Mucosa of gallbladder (tissue), 1 donor: ENCODE measurements around the gene SHISA9. TPM values are rescaled to one million over a fixed set of nuclear protein-coding genes. Genes with fewer than 3 reads are reported as not detected.
A peak's percentile ranks its signal among the peaks of the same experiment; 100 is the strongest.

Experiments
- DNase-seq: peaks from one replicate; pipeline ENCODE4 v3.0.0-alpha.2; 2020; ENCODE audit warnings: low spot score
- total RNA-seq: library from RNA; stranded (reverse); gene quantifications from one replicate; pipeline ENCODE4 v1.2.1, GENCODE V29; 2021
- donor health status: DM: no; HTN: no; CAD: no.

Gene SHISA9
- total RNA-seq, 1 donor from 2014 or later = 0.89 TPM

GRCh38 chr16:13021996-13022395, 120.6 kb downstream of the SHISA9 start:
- DNase-seq = no peak

- DNase-seq = no peak
These were observed 128.4 kb downstream of the SHISA9 start for GRCh38 chr16:13029786-13030185.

DNA sequence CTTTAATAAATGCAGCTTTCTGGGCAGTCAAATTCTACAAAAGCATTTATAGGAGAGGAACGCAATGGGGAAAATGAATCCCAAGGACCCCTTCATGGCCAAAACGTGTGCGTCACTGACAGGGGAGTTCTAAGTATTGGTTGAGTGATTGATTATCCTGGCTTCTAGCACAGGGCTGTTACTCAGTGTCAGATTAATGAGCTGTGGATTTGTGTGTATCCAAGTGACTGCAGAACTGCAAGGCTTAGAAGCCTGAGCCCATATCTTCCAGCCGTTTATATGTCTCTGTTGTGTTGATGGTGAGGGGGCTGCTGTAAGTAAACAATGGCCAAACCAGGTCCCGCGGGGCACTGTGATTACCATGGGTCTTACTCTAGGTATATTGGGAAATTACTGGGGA, 129.4 kb downstream of the SHISA9 start:
- no peak for DNase-seq

DNA sequence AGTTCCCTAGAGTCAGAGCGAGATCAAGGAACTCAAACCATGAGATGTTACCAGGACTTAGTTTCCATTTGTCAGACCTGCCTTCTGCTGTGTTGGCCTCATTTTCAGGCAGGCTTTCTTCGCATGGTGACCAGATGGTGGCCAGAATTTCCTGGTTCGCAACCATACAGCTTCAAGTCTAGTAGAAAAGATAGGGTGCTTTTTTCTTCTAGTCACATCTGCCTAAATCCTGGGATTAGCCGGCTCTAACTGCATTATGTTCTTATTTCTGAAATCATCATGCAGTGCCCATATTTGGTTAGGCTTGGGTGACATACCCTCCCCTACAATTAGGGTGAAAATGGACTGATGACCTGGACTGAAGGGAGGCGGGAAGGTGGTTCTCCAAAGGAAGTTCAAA, 131.5 kb downstream of the SHISA9 start:
- DNase-seq = no peak

- peak; percentile 51 for DNase-seq
These were observed 135.2 kb downstream of the SHISA9 start for GRCh38 chr16:13036600-13036999.

GRCh38 chr16:13038591-13038990, 137.2 kb downstream of the SHISA9 start:
- no peak for DNase-seq

GRCh38 chr16:13039526-13039925, 138.1 kb downstream of the SHISA9 start:
- DNase-seq = no peak

- no peak for DNase-seq
These were observed 139.8 kb downstream of the SHISA9 start for GRCh38 chr16:13041180-13041579.

DNA sequence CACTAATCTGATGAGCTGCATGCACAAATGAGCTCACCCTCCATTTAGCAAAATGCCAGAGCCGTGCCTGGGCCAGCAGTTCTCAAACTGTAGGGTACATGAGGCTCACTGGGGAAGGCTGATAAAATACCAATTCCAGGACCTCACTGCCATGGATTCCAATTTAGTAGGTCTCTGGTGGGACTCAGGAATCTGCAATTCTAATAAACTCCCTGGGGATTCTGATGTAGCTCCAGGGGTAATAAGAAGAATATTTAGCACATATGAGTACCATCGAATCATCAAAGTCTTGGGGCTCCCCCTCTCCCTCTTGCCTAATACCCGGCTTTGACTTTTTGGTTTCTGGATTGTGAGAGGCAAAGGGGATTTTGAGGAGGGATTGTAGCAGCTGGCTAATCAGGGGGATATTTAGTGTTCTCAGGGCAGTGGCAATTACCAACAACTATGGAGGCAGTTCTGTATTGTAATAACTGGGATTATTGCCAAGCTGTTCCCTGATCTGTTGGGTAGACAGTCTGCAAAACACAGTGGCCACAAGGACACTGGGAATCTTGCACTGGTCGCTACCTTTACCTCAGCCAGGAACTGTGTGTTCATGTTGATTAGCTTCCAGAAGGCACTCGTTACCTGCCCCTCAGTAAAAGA, 140.4 kb downstream of the SHISA9 start:
- no peak for DNase-seq

DNA sequence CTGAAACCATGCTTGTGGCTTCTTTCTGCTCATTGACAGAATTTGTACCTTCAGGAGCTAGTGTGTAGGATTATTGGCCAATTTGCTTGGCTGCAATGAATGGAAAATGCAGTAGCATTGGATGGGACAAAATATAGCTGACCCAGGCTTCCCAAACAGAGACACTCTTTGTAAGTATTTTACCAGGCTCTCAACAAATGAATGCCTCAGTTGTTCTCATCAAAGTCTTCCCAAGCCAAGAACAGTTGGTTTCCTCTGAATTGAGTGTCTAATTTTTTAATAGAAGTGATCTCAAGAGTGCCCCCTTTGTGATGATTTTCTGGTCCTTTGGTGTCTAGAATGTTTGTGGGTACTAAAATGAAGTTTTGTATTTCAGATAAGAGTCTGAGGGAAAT, 140.9 kb downstream of the SHISA9 start:
- no peak for DNase-seq

- no peak for DNase-seq
These were observed 144.8 kb downstream of the SHISA9 start for GRCh38 chr16:13046061-13046821.

GRCh38 chr16:13047276-13047675, 145.9 kb downstream of the SHISA9 start:
- no peak for DNase-seq

- DNase-seq = no peak
These were observed 148.3 kb downstream of the SHISA9 start for GRCh38 chr16:13049688-13050087.

GRCh38 chr16:13052431-13052830, 151.0 kb downstream of the SHISA9 start:
- no peak for DNase-seq

- DNase-seq = no peak
These were observed 154.1 kb downstream of the SHISA9 start for GRCh38 chr16:13055480-13055879.

GRCh38 chr16:13056607-13057006, 155.2 kb downstream of the SHISA9 start:
- DNase-seq = no peak

- no peak for DNase-seq
These were observed 159.5 kb downstream of the SHISA9 start for GRCh38 chr16:13060932-13061331.

DNA sequence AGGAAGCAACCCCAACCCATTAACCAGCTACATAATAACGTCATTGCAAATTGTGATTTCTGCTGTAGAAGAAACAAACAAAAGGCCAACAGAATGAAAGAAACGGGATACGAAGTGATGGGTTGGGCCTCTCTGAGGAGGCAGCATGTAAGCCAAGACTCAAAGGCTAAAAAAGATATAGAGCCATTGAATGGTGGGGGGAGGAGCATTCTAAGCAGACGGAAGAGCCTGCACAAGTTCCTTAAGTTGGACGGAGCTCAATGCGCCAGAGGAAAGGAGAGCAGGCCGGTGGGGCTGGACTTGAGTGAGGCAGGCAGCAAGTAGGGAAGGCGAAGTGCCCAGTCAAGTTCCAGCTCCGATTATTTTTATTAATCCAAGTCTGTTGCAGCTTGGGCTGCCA, 160.3 kb downstream of the SHISA9 start:
- no peak for DNase-seq

GRCh38 chr16:13062219-13062618, 160.8 kb downstream of the SHISA9 start:
- DNase-seq = no peak

GRCh38 chr16:13063457-13063856, 162.1 kb downstream of the SHISA9 start:
- DNase-seq = no peak

GRCh38 chr16:13064821-13065220, 163.4 kb downstream of the SHISA9 start:
- DNase-seq = no peak

DNA sequence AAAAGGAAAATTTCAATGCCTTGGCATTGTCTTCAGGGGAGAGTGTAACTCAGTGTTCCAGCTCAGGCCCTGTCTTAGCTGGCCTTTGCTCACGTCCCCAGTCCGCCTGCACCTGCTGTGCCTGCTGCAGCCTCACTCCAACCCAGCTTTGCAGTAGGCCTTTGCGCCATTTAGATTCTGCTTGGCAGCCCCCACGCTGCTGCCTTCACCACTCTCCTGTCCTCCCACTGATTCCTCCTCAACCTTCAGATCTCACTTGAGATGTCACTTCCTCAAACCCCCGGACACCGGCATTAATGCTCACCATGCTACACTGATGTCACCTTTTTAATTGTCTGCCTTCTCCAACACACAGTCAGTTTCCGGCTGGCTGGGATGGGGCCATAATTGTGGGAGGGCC, 166.2 kb downstream of the SHISA9 start:
- no peak for DNase-seq

DNA sequence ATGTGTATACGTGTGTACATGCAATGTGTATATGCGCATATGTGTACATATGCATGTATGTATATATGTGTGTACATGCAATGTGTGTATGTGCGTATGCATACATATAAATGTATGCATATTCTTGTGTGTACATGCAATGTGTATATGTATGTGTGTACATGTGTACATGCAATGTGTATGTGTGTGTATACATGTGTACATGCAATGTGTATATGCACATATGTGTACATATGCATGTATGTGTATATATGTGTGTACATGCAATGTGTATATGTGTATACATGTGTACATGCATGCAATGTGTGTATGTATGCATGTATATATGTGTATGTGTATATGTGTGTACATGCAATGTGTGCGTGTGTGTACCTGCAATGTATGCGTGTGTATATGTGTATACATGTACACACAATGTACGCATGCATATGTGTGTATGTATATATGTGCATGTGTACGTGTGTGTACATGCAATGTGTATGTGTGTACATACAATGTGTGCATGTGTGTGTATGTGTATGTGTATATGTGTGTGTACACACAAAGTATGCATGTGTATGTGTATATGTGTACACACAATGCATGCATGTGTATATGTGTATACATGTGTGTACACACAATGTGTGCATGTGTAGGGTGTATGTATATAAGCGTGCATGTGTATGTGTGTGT, 167.7 kb downstream of the SHISA9 start:
- DNase-seq = no peak
